GM12878 (cell line): ENCODE data around the gene HMCN2. TPM values are rescaled to one million over a fixed set of nuclear protein-coding genes. Genes with fewer than 3 reads are reported as not detected.

Source experiments
- ATAC-seq: fragments of 200-7000 bp; cut with Tn5 transposase; 3 replicates; pipeline ENCODE4 v1.9.1; 2020; ENCODE audit warnings: mild to moderate bottlenecking, moderate library complexity
- BruUV-seq: library from RNA; stranded (reverse); fragments of 400-500 nt; replicated peaks from 2 replicates; lab custom pipeline; 2021; lab: Mats Ljungman, UMichigan
- CTCF ChIA-PET: fragments of 300-600 bp; sonication (Branson Sonifier 250); formaldehyde crosslinking; extraction: SDS; loops from one replicate; lab custom pipeline; 2021; ENCODE audit warnings: inconsistent platforms; lab: Yijun Ruan, JAX
- POLR2A ChIA-PET: fragments of 350-600 bp; formaldehyde crosslinking; extraction: SDS; loops from one replicate; lab custom pipeline; 2021; ENCODE audit warnings: inconsistent platforms; lab: Charles Lee
- RAD21 ChIA-PET: fragments of 300-600 bp; sonication (Branson Sonifier 250); formaldehyde crosslinking; loops from one replicate; lab custom pipeline; 2023; ENCODE audit warnings: antibody characterized with exemption; ENCODE audit not compliant: unreplicated experiment; lab: Charles Lee
- SMC1A ChIA-PET: fragments of 300-600 bp; sonication (Branson Sonifier 250); formaldehyde crosslinking; loops from one replicate; lab custom pipeline; 2023; ENCODE audit not compliant: unreplicated experiment, uncharacterized antibody; lab: Charles Lee
- DNase-seq: peaks from one replicate; pipeline ENCODE4 v3.0.0-alpha.2; 2011; ENCODE audit warnings: low read depth, low spot score
- FAIRE-seq: peaks from 3 replicates; lab custom pipeline; 2011; peaks lifted over from hg19 to GRCh38; lab: Jason Lieb, UNC
- H2AFZ ChIP-seq: 2 replicates; pipeline ENCODE4 v1.6.0; 2011; ENCODE audit warnings: low read depth, low read length, control low read depth; ENCODE audit not compliant: control insufficient read depth
- H3K27ac ChIP-seq: 2 replicates; pipeline ENCODE4 v1.5.1; 2011; ENCODE audit warnings: control low read depth; ENCODE audit not compliant: control insufficient read depth, insufficient read depth
- H3K27me3 ChIP-seq, 2 experiments: replicated peaks in 1 of 2; 2 replicates each; pipeline versions ENCODE4 v1.6.0 to v1.6.1; 2011; ENCODE audit warnings: low read length in 1 of 2; ENCODE audit not compliant: control insufficient read depth in 2 of 2, insufficient read depth in 2 of 2
- H3K36me3 ChIP-seq, 2 experiments: 2 replicates each; pipeline ENCODE4 v1.5.1; 2011; ENCODE audit warnings: low read length in 1 of 2; ENCODE audit not compliant: control insufficient read depth in 2 of 2, insufficient read depth in 2 of 2
- H3K4me1 ChIP-seq: 2 replicates; pipeline ENCODE4 v1.6.1; 2011; ENCODE audit warnings: mild to moderate bottlenecking, low read length, moderate library complexity, mixed read lengths; ENCODE audit not compliant: control insufficient read depth, insufficient read depth
- H3K4me2 ChIP-seq: 2 replicates; pipeline ENCODE4 v1.6.0; 2011; ENCODE audit warnings: control low read depth; ENCODE audit not compliant: control insufficient read depth, insufficient read depth
- H3K4me3 ChIP-seq: fragments of 200-600 bp; sonication (generic); 2 replicates; pipeline ENCODE4 v1.5.1; 2016
- H3K79me2 ChIP-seq: 2 replicates; pipeline ENCODE4 v1.6.0; 2011; ENCODE audit warnings: low read length; ENCODE audit not compliant: control insufficient read depth, insufficient read depth
- H3K9ac ChIP-seq: 2 replicates; pipeline ENCODE4 v1.8.0; 2011; ENCODE audit warnings: low read length, control low read depth, mixed read lengths; ENCODE audit not compliant: control insufficient read depth, insufficient read depth
- H3K9me3 ChIP-seq: replicated peaks from 3 replicates; pipeline ENCODE4 v1.5.1; 2011; ENCODE audit warnings: mild to moderate bottlenecking, low read length; ENCODE audit not compliant: control insufficient read depth, insufficient read depth
- H4K20me1 ChIP-seq: 2 replicates; pipeline ENCODE4 v1.6.0; 2011; ENCODE audit not compliant: control insufficient read depth, insufficient read depth
- HSF1 ChIP-seq: fragments of 150-350 bp; IDR thresholded peaks from 2 replicates; pipeline ENCODE4 v1.6.1; 2014; ENCODE audit warnings: mild to moderate bottlenecking, low read depth, low read length
- LARP7 ChIP-seq: fragments of 450-650 bp; IDR thresholded peaks from 2 replicates; pipeline ENCODE4 v1.6.1; 2017; ENCODE audit warnings: mild to moderate bottlenecking
- SKIL ChIP-seq: fragments of 450-650 bp; IDR thresholded peaks from 2 replicates; pipeline ENCODE4 v1.6.1; 2017; ENCODE audit warnings: mild to moderate bottlenecking, low read depth, inconsistent platforms; ENCODE audit not compliant: poor library complexity, severe bottlenecking
- SPI1 ChIP-seq: IDR thresholded peaks from 2 replicates; pipeline ENCODE4 v1.6.1; 2011; ENCODE audit warnings: low read depth, mild to moderate bottlenecking, low read length, moderate library complexity, borderline replicate concordance; ENCODE audit not compliant: insufficient read depth
- ZNF24 ChIP-seq: fragments of 450-650 bp; IDR thresholded peaks from 2 replicates; pipeline ENCODE4 v1.6.1; 2017; ENCODE audit warnings: antibody characterized with exemption, mild to moderate bottlenecking
- WGBS: methylation state at CpG from one replicate; pipeline ENCODE4 v1.1.6; 2016; ENCODE audit warnings: low lambda C conversion rate; ENCODE audit not compliant: insufficient replicate concordance, insufficient coverage; ENCODE audit errors: missing lambda C conversion rate; 5-methylcytosine and 5-hydroxymethylcytosine counted together
- in situ Hi-C: fragments of 300-500 bp; cut with MboI; formaldehyde crosslinking; loops from 9 replicates; pipeline ENCODE4 v1.14.3; 2018; ENCODE audit warnings: mixed read lengths
- intact Hi-C: fragments of 100-400 bp; cut with micrococcal nuclease; formaldehyde crosslinking; loops from one replicate; pipeline ENCODE4 v1.14.2; 2022; ENCODE audit not compliant: unreplicated experiment
- polyA plus RNA-seq, 11 experiments: library from polyadenylated mRNA; depleted of rRNA in 4 of 11; unstranded in 6 of 11; stranded (reverse) in 5 of 11; fragments of >200 nt; fragmentation: Nextera tagmentation in 4 of 11; fragmentation: Illumina TruSeq in 1 of 11; extraction: Ambion mirVana in 4 of 11; extraction: Trizol in 1 of 11; gene quantifications; 1 replicate in 1 of 11; 2 replicates in 10 of 11; pipeline versions ENCODE4 v1.2.1 to v1.2.3, GENCODE V29; 2011 to 2016; ENCODE audit warnings: inconsistent platforms in 2 of 11, missing spikeins in 2 of 11, low read depth in 1 of 11
- total RNA-seq, 4 experiments: library from RNA; depleted of rRNA in 3 of 4; stranded (reverse); fragments of >200 nt in 3 of 4; fragmentation: Illumina TruSeq in 1 of 4; extraction: Trizol in 1 of 4; gene quantifications; 2 replicates each; pipeline versions ENCODE4 v1.2.1 to v1.2.3, GENCODE V29; 2013 to 2021

HMCN2 gene
- total and polyA plus RNA-seq, 10 of the 15 experiments (the other 5 are each of a cell fraction or from before 2014, with no cell fraction given), result 0.04 TPM; not detected in 9

- SMC1A ChIA-PET, result no interaction called here
- ATAC-seq (no peak), FAIRE-seq (no peak), DNase-seq (no peak)
- H3K9ac ChIP-seq, result no peak overlapping the region
- H3K4me3 ChIP-seq, result no peak overlapping the region
- H3K79me2 ChIP-seq, result no peaks in the 10 kb centered on the region
- POLR2A ChIA-PET, result no interaction called here
- CTCF ChIA-PET, result no interaction called here
- H2AFZ ChIP-seq, result no peak overlapping the region
- H3K4me2 ChIP-seq, result no peak overlapping the region
- H4K20me1 ChIP-seq, result no peaks in the 10 kb centered on the region
- intact Hi-C loops (no loop called here), in situ Hi-C loops (no loop called here)
- TF ChIP-seq SKIL (no peak), ZNF24 (no peak), SPI1 (no peak), LARP7 (no peak), HSF1 (no peak)
- no peaks in the 10 kb centered on the region; the same call in 1 of the 2 replicates for H3K4me1 ChIP-seq
- no peak overlapping the region for H3K27ac ChIP-seq
- H3K27me3 ChIP-seq, result peaks cover 0 to under 1% of the 10 kb centered on the region in 2 experiments; a peak in 2 of 4 replicates
- BruUV-seq, result no TSS peak
- RAD21 ChIA-PET, result no interaction called here
- 43% methylated on average over 12 of the region's 12 CpGs for WGBS
- no peaks in the 10 kb centered on the region for H3K9me3 ChIP-seq
- no peaks in the 10 kb centered on the region for H3K36me3 ChIP-seq
Observed at GRCh38 chr9:130427326-130427725, 161.8 kb downstream of the HMCN2 start.
